Ishikawa (cell line): ENCODE data around the gene COL13A1.

Source experiments
- CREB1 ChIP-seq: IDR thresholded peaks from 2 replicates; pipeline ENCODE4 v1.6.1; 2012; ENCODE audit warnings: low read depth
- EP300 ChIP-seq: IDR thresholded peaks from 2 replicates; pipeline ENCODE4 v1.6.1; 2012; ENCODE audit warnings: borderline replicate concordance
- MAX ChIP-seq: IDR thresholded peaks from 2 replicates; pipeline ENCODE4 v1.6.1; 2012
- TAF1 ChIP-seq: IDR thresholded peaks from 2 replicates; pipeline ENCODE4 v1.6.1; 2012; ENCODE audit warnings: low read depth, mild to moderate bottlenecking
- ZBTB7A ChIP-seq: IDR thresholded peaks from 2 replicates; pipeline ENCODE4 v1.6.1; 2012; ENCODE audit warnings: low read depth

- TF ChIP-seq MAX (no peak), TAF1 (no peak), ZBTB7A (no peak), CREB1 (no peak), EP300 (no peak)
Observed at GRCh38 chr10:69929575-69929974, 127.9 kb downstream of the COL13A1 start.
